ENCODE results near the gene RNF121. TPM values are rescaled to one million over a fixed set of nuclear protein-coding genes. Genes with fewer than 3 reads are reported as not detected.

RNF121 gene
- total and polyA plus RNA-seq, 2 of the 8 experiments (the other 6 are each of a cell fraction or from before 2014, with no cell fraction given): 39.7 to 51.6 TPM

- H3K56ac ChIP-seq (replicated peaks; ENCODE audit: insufficient read length, low read depth, low read length): no peak overlapping the region
- H3K9me3 ChIP-seq (ENCODE audit: insufficient read depth in 2 of 2, low read depth in 1 of 2, low read length in 1 of 2): no peaks in the 10 kb centered on the region
- H4K20me1 ChIP-seq (replicated peaks in 1 of 2; ENCODE audit: control insufficient read depth in 1 of 2, insufficient read depth in 2 of 2, low read length in 2 of 2): peaks cover 3 to 4% of the 10 kb centered on the region in 2 experiments
- H3K27ac ChIP-seq (ENCODE audit: low read depth, low read length): no peak overlapping the region
- no peak overlapping the region for H3K23ac ChIP-seq (ENCODE audit: insufficient read length)
- no peaks in the 10 kb centered on the region for H3K23me2 ChIP-seq (ENCODE audit: low read depth, low read length)
- no peak overlapping the region for H3K4me3 ChIP-seq (ENCODE audit: extremely low read depth in 1 of 4, insufficient read depth in 2 of 4, low read depth in 3 of 4, low read length in 4 of 4)
- H3K14ac ChIP-seq (ENCODE audit: insufficient read length): no peak overlapping the region
- DNase-seq (ENCODE audit: low read depth in 1 of 2, low spot score in 2 of 2): no peak
- WGBS, 2 experiments (ENCODE audit: extremely low coverage in 1 of 2, insufficient coverage in 1 of 2, insufficient read length in 1 of 2, insufficient replicate concordance in 2 of 2, low coverage in 1 of 2, low lambda C conversion rate in 2 of 2, missing lambda C conversion rate in 1 of 2): 87% methylated on average over 3 of the region's 3 CpGs; no CpG with 5 or more reads in 1 of the 2 experiments
- POLR2A ChIA-PET (ENCODE audit: partially characterized antibody): interaction anchor here (1.8 kb wide), 1 partner anchor 15 kb away, joined by 5 read pairs; no protein-coding TSS in a partner anchor
- no peak for TF ChIP-seq SP4 (IDR thresholded peaks at IDR 0.05; ENCODE audit: low read length)
- no peak for TF ChIP-seq BCL11A (IDR thresholded peaks at IDR 0.05; ENCODE audit: low read depth in 2 of 2, low read length in 2 of 2)
- no peak for TF ChIP-seq CHD2 (IDR thresholded peaks at IDR 0.05; ENCODE audit: low read length)
- no peak for TF ChIP-seq CEBPB (IDR thresholded peaks at IDR 0.05; ENCODE audit: low read depth, low read length)
- no peak for TF ChIP-seq NRF1 (IDR thresholded peaks at IDR 0.05; ENCODE audit: low read depth, low read length)
- no peak for TF ChIP-seq KDM1A (IDR thresholded peaks at IDR 0.05; ENCODE audit: borderline replicate concordance, low read length)
- TF ChIP-seq MAFK (IDR thresholded peaks at IDR 0.05; ENCODE audit: low read depth, low read length): no peak
- no peak for TF ChIP-seq JUND (IDR thresholded peaks at IDR 0.05; ENCODE audit: low read length)
- no peak for TF ChIP-seq MAX (IDR thresholded peaks at IDR 0.05)
- no peak overlapping the region for H4K5ac ChIP-seq (ENCODE audit: insufficient read length, low read depth, low read length)
- H3K4ac ChIP-seq (replicated peaks; ENCODE audit: insufficient read length, low read depth, low read length): no peak overlapping the region
- H2BK20ac ChIP-seq (ENCODE audit: low read length): no peak overlapping the region
- no peak overlapping the region for H2BK12ac ChIP-seq (ENCODE audit: low read depth, low read length)
- no peaks in the 10 kb centered on the region for H3K27me3 ChIP-seq (replicated peaks in 1 of 4; ENCODE audit: control insufficient read depth in 3 of 4, extremely low read depth in 1 of 4, insufficient read depth in 3 of 4, low read length in 3 of 4)
- H2AFZ ChIP-seq (ENCODE audit: low read length): no peak overlapping the region
- no peak overlapping the region for H2BK15ac ChIP-seq (ENCODE audit: low read length)
- no peak overlapping the region for H2BK120ac ChIP-seq (replicated peaks; ENCODE audit: low read depth, low read length)
- H3K79me2 ChIP-seq (ENCODE audit: control insufficient read depth in 1 of 2, insufficient read depth in 2 of 2, low read length in 2 of 2): no peaks in the 10 kb centered on the region; a peak in 1 of 4 replicates
- H2AK5ac ChIP-seq (ENCODE audit: low read depth, low read length): no peak overlapping the region
- no peak overlapping the region for H4K8ac ChIP-seq (ENCODE audit: extremely low read depth, insufficient read depth, low read length)
- FAIRE-seq: no peak
- H3K9ac ChIP-seq (replicated peaks in 1 of 4; ENCODE audit: extremely low read depth in 1 of 4, low read depth in 3 of 4, low read length in 3 of 4): no peak overlapping the region
- no peaks in the 10 kb centered on the region for H3K4me1 ChIP-seq (replicated peaks in 1 of 4; ENCODE audit: control insufficient read depth in 3 of 4, insufficient read depth in 4 of 4, low read length in 3 of 4)
- H4K91ac ChIP-seq (replicated peaks; ENCODE audit: insufficient read length, low read length): no peak overlapping the region
- no peak overlapping the region for H3K4me2 ChIP-seq (ENCODE audit: insufficient read depth in 1 of 2, low read depth in 2 of 2, low read length in 2 of 2)
- H3K79me1 ChIP-seq (ENCODE audit: low read depth, low read length): no peaks in the 10 kb centered on the region
- H2BK5ac ChIP-seq (ENCODE audit: low read depth, low read length): no peak overlapping the region
- CTCF ChIA-PET (ENCODE audit: partially characterized antibody): interaction anchor here (0.6 to 1.7 kb wide), 4 partner anchors 14 to 382 kb away, joined by 3 to 8 read pairs (median 3); no protein-coding TSS in a partner anchor
- H3K18ac ChIP-seq (ENCODE audit: extremely low read depth, low read length): no peak overlapping the region
- H3K36me3 ChIP-seq (ENCODE audit: control insufficient read depth in 2 of 4, insufficient read depth in 4 of 4, low read length in 3 of 4): peaks cover 5 to 10% (median 8%) of the 10 kb centered on the region in 4 experiments; a peak in 7 of 8 replicates
Measured at GRCh38 chr11:71991494-71991893, 62.6 kb downstream of the RNF121 start.

Data from H1 (cell line).